H1 (cell line): Measurements from ENCODE around the gene HIPK2. TPM values are rescaled to one million over a fixed set of nuclear protein-coding genes. Genes with fewer than 3 reads are reported as not detected.

Experiments used
- CTCF ChIA-PET: fragments of 300-600 bp; sonication (Branson Sonifier 250); formaldehyde crosslinking; loops from one replicate; lab custom pipeline; 2021; ENCODE audit not compliant: partially characterized antibody; lab: Charles Lee
- POLR2A ChIA-PET: fragments of 300-600 bp; sonication (Branson Sonifier 250); formaldehyde crosslinking; loops from one replicate; lab custom pipeline; 2021; ENCODE audit warnings: inconsistent platforms; ENCODE audit not compliant: partially characterized antibody; lab: Charles Lee
- DNase-seq, 2 experiments: peaks; one replicate each; pipeline versions ENCODE4 v3.0.0 to v3.0.0-alpha.2; 2010 to 2022; ENCODE audit warnings: low spot score in 2 of 2, low read depth in 1 of 2, mixed read lengths in 1 of 2
- FAIRE-seq: peaks from 2 replicates; lab custom pipeline; 2011; peaks lifted over from hg19 to GRCh38; lab: Jason Lieb, UNC
- H2AFZ ChIP-seq: 2 replicates; pipeline ENCODE4 v1.8.1; 2012; ENCODE audit warnings: low read length, inconsistent platforms
- H2AK5ac ChIP-seq: 2 replicates; pipeline ENCODE4 v1.6.1; 2013; ENCODE audit warnings: low read depth, low read length
- H2BK120ac ChIP-seq: replicated peaks from 2 replicates; pipeline ENCODE3; 2013; ENCODE audit warnings: low read depth, low read length, inconsistent platforms
- H2BK12ac ChIP-seq: 2 replicates; pipeline ENCODE4 v1.6.1; 2013; ENCODE audit warnings: low read depth, low read length
- H2BK15ac ChIP-seq: 2 replicates; pipeline ENCODE4 v1.6.1; 2013; ENCODE audit warnings: low read length
- H2BK20ac ChIP-seq: 2 replicates; pipeline ENCODE4 v1.6.1; 2013; ENCODE audit warnings: low read length
- H2BK5ac ChIP-seq: 2 replicates; pipeline ENCODE4 v1.6.1; 2013; ENCODE audit warnings: low read depth, low read length
- H3K14ac ChIP-seq: 2 replicates; pipeline ENCODE4 v1.6.1; 2013; ENCODE audit warnings: inconsistent platforms; ENCODE audit not compliant: insufficient read length
- H3K18ac ChIP-seq: 2 replicates; pipeline ENCODE4 v1.6.1; 2013; ENCODE audit warnings: low read length; ENCODE audit errors: extremely low read depth
- H3K23ac ChIP-seq: 2 replicates; pipeline ENCODE4 v1.6.1; 2013; ENCODE audit warnings: inconsistent platforms; ENCODE audit not compliant: insufficient read length
- H3K23me2 ChIP-seq: 2 replicates; pipeline ENCODE4 v1.6.1; 2013; ENCODE audit warnings: low read depth, low read length
- H3K27ac ChIP-seq: 2 replicates; pipeline ENCODE4 v1.6.1; 2011; ENCODE audit warnings: low read depth, low read length, inconsistent platforms
- H3K27me3 ChIP-seq, 4 experiments: replicated peaks in 1 of 4; 1 replicate in 1 of 4; 2 replicates in 3 of 4; pipeline versions ENCODE4 v1.6.1 to v1.8.1; 2011 to 2013; ENCODE audit warnings: low read length in 3 of 4, mild to moderate bottlenecking in 3 of 4, inconsistent platforms in 2 of 4, mixed read lengths in 2 of 4, moderate library complexity in 1 of 4; ENCODE audit not compliant: control insufficient read depth in 3 of 4, insufficient read depth in 3 of 4; ENCODE audit errors: extremely low read depth in 1 of 4
- H3K36me3 ChIP-seq, 4 experiments: 2 replicates each; pipeline versions ENCODE4 v1.6.1 to v1.8.1; 2011 to 2013; ENCODE audit warnings: mild to moderate bottlenecking in 4 of 4, low read length in 3 of 4, moderate library complexity in 2 of 4, control low read depth in 1 of 4, inconsistent platforms in 1 of 4; ENCODE audit not compliant: insufficient read depth in 4 of 4, control insufficient read depth in 2 of 4
- H3K4ac ChIP-seq: replicated peaks from 2 replicates; pipeline ENCODE3; 2013; ENCODE audit warnings: low read length, low read depth, mixed read lengths, inconsistent platforms; ENCODE audit not compliant: insufficient read length
- H3K4me1 ChIP-seq, 4 experiments: replicated peaks in 1 of 4; 1 replicate in 1 of 4; 2 replicates in 3 of 4; pipeline versions ENCODE4 v1.6.1 to v1.8.1; 2011 to 2013; ENCODE audit warnings: low read length in 3 of 4, inconsistent platforms in 2 of 4, mixed read lengths in 1 of 4; ENCODE audit not compliant: insufficient read depth in 4 of 4, control insufficient read depth in 3 of 4
- H3K4me2 ChIP-seq, 2 experiments: 2 replicates each; pipeline versions ENCODE4 v1.6.1 to v1.8.1; 2011 to 2013; ENCODE audit warnings: low read depth in 2 of 2, low read length in 2 of 2, control low read depth in 1 of 2, inconsistent platforms in 1 of 2, mild to moderate bottlenecking in 1 of 2; ENCODE audit not compliant: insufficient read depth in 1 of 2
- H3K4me3 ChIP-seq, 4 experiments: fragments of 200-600, 300-600 bp in 1 of 4; sonication (generic), shearing (Covaris generic), sonication (Bioruptor Twin) in 1 of 4; 2 replicates each; pipeline versions ENCODE4 v1.5.1 to v1.8.1; 2011 to 2016; ENCODE audit warnings: low read length in 4 of 4, low read depth in 3 of 4, control low read depth in 2 of 4, inconsistent platforms in 2 of 4, mild to moderate bottlenecking in 2 of 4, mixed read lengths in 1 of 4, moderate library complexity in 1 of 4; ENCODE audit not compliant: insufficient read depth in 2 of 4; ENCODE audit errors: extremely low read depth in 1 of 4
- H3K56ac ChIP-seq: replicated peaks from 2 replicates; pipeline ENCODE3; 2013; ENCODE audit warnings: low read depth, mild to moderate bottlenecking, mixed read lengths, low read length, inconsistent platforms; ENCODE audit not compliant: insufficient read length
- H3K79me1 ChIP-seq: 2 replicates; pipeline ENCODE4 v1.6.1; 2013; ENCODE audit warnings: low read depth, low read length, control low read depth
- H3K79me2 ChIP-seq, 2 experiments: 2 replicates each; pipeline versions ENCODE4 v1.6.1 to v1.8.1; 2012 to 2013; ENCODE audit warnings: low read length in 2 of 2, mild to moderate bottlenecking in 2 of 2, inconsistent platforms in 1 of 2; ENCODE audit not compliant: insufficient read depth in 2 of 2, control insufficient read depth in 1 of 2
- H3K9ac ChIP-seq, 4 experiments: replicated peaks in 1 of 4; 1 replicate in 1 of 4; 2 replicates in 3 of 4; pipeline versions ENCODE4 v1.6.1 to v1.8.1; 2011 to 2013; ENCODE audit warnings: low read depth in 3 of 4, low read length in 3 of 4, control low read depth in 2 of 4, mild to moderate bottlenecking in 2 of 4, moderate library complexity in 2 of 4, inconsistent platforms in 1 of 4; ENCODE audit errors: extremely low read depth in 1 of 4
- H3K9me3 ChIP-seq, 2 experiments: 2 replicates each; pipeline versions ENCODE4 v1.6.1 to v1.8.1; 2012 to 2013; ENCODE audit warnings: mild to moderate bottlenecking in 2 of 2, moderate library complexity in 2 of 2, control low read depth in 1 of 2, inconsistent platforms in 1 of 2, low read depth in 1 of 2, low read length in 1 of 2, mixed read lengths in 1 of 2; ENCODE audit not compliant: insufficient read depth in 2 of 2
- H4K20me1 ChIP-seq, 2 experiments: replicated peaks in 1 of 2; 2 replicates each; pipeline versions ENCODE3 to v1.8.1; 2011 to 2013; ENCODE audit warnings: inconsistent platforms in 2 of 2, low read length in 2 of 2, mild to moderate bottlenecking in 1 of 2; ENCODE audit not compliant: insufficient read depth in 2 of 2, control insufficient read depth in 1 of 2
- H4K5ac ChIP-seq: 2 replicates; pipeline ENCODE4 v1.6.1; 2013; ENCODE audit warnings: low read length, low read depth, mixed read lengths, inconsistent platforms; ENCODE audit not compliant: insufficient read length
- H4K8ac ChIP-seq: 2 replicates; pipeline ENCODE4 v1.8.0; 2013; ENCODE audit warnings: mild to moderate bottlenecking, moderate library complexity, low read length, inconsistent platforms; ENCODE audit not compliant: insufficient read depth; ENCODE audit errors: extremely low read depth
- H4K91ac ChIP-seq: replicated peaks from 2 replicates; pipeline ENCODE3; 2013; ENCODE audit warnings: low read length, mixed read lengths, inconsistent platforms; ENCODE audit not compliant: insufficient read length
- BACH1 ChIP-seq: IDR thresholded peaks from 2 replicates; pipeline ENCODE4 v1.6.1; 2012; ENCODE audit warnings: low read length, improper control_type of control experiment
- CTCF ChIP-seq, 3 experiments: IDR thresholded peaks; 1 replicate in 2 of 3; 2 replicates in 1 of 3; pipeline versions ENCODE4 v1.5.1 to v1.6.1; 2011; ENCODE audit warnings: low read length in 3 of 3, mild to moderate bottlenecking in 3 of 3, inconsistent platforms in 2 of 3, low read depth in 1 of 3, moderate library complexity in 1 of 3; ENCODE audit not compliant: insufficient read depth in 1 of 3; ENCODE audit errors: control extremely low read depth in 1 of 3
- KDM4A ChIP-seq: IDR thresholded peaks from one replicate; pipeline ENCODE4 v1.7.1; 2012; ENCODE audit warnings: low read depth, mild to moderate bottlenecking, moderate library complexity, low read length, inconsistent platforms; ENCODE audit not compliant: severe bottlenecking
- RAD21 ChIP-seq, 2 experiments: IDR thresholded peaks in 1 of 2; conservative IDR thresholded peaks in 1 of 2; 2 replicates each; pipeline ENCODE4 v1.6.1; 2011; ENCODE audit warnings: low read depth in 2 of 2, low read length in 2 of 2, improper control_type of control experiment in 1 of 2, inconsistent platforms in 1 of 2, mild to moderate bottlenecking in 1 of 2, moderate library complexity in 1 of 2
- WGBS, 2 experiments: shearing (Covaris generic) in 1 of 2; methylation state at CpG; one replicate each; pipeline versions ENCODE4 v1.1.6 to v1.1.7; 2013 to 2015; ENCODE audit warnings: low lambda C conversion rate in 2 of 2, mixed read lengths in 2 of 2, inconsistent platforms in 1 of 2, low coverage in 1 of 2, missing lambda C conversion rate in 1 of 2; ENCODE audit not compliant: insufficient replicate concordance in 2 of 2, insufficient coverage in 1 of 2, insufficient read length in 1 of 2; ENCODE audit errors: extremely low coverage in 1 of 2, missing lambda C conversion rate in 1 of 2; 5-methylcytosine and 5-hydroxymethylcytosine counted together
- polyA plus RNA-seq, 7 experiments: library from polyadenylated mRNA; depleted of rRNA in 3 of 7; stranded (reverse) in 5 of 7; unstranded in 2 of 7; fragments of >200 nt in 5 of 7; fragments of 200-250 nt in 2 of 7; gene quantifications; 1 replicate in 5 of 7; 2 replicates in 1 of 7; 4 replicates in 1 of 7; pipeline versions ENCODE4 v1.2.1 to v1.2.3, GENCODE V29; 2011 to 2013; ENCODE audit warnings: missing spikeins in 2 of 7, mixed read lengths in 2 of 7
- total RNA-seq: library from RNA; stranded (reverse); fragmentation: NEBNext Ultra II Directional; extraction: Animal tissue kit (Norgen Biotek cat#: 25700); gene quantifications from 2 replicates; pipeline ENCODE4 v1.2.1, GENCODE V29; 2021

The HIPK2 gene
- total and polyA plus RNA-seq, 2 of the 8 experiments (the other 6 are each of a cell fraction or from before 2014, with no cell fraction given) = 8.3 to 24.3 TPM

- POLR2A ChIA-PET = interaction anchor here (0.6 kb wide), 2 partner anchors 20 to 34 kb away, joined by 3 read pairs; no protein-coding TSS in a partner anchor
- no peak overlapping the region for H2BK120ac ChIP-seq
- no peak overlapping the region for H3K14ac ChIP-seq
- no peak overlapping the region for H3K56ac ChIP-seq
- no peak overlapping the region for H2BK15ac ChIP-seq
- no peak overlapping the region for H2BK20ac ChIP-seq
- no peak overlapping the region for H2BK5ac ChIP-seq
- H4K20me1 ChIP-seq = no peaks in the 10 kb centered on the region
- H4K91ac ChIP-seq = no peak overlapping the region
- no peaks in the 10 kb centered on the region for H3K79me2 ChIP-seq
- no peaks in the 10 kb centered on the region for H3K27me3 ChIP-seq
- H3K36me3 ChIP-seq = no peaks in the 10 kb centered on the region
- FAIRE-seq (no peak), DNase-seq (no peak)
- H4K8ac ChIP-seq = no peak overlapping the region
- no peak overlapping the region for H2AFZ ChIP-seq
- H3K4me3 ChIP-seq = no peak overlapping the region
- no peak overlapping the region for H4K5ac ChIP-seq
- H3K23ac ChIP-seq = no peak overlapping the region
- H3K4me2 ChIP-seq = no peak overlapping the region
- H3K9me3 ChIP-seq = no peaks in the 10 kb centered on the region
- 91% methylated on average over 9 of the region's 9 CpGs; no CpG with 5 or more reads in 1 of the 2 experiments for WGBS, 2 experiments
- H3K9ac ChIP-seq = no peak overlapping the region
- no peak overlapping the region for H3K18ac ChIP-seq
- CTCF ChIA-PET = interaction anchor here (0.6 to 2.4 kb wide), 7 partner anchors 9 to 94 kb away, joined by 3 to 10 read pairs (median 3); no protein-coding TSS in a partner anchor
- no peaks in the 10 kb centered on the region for H3K23me2 ChIP-seq
- peaks cover 3 to 12% (median 7%) of the 10 kb centered on the region in 4 experiments for H3K4me1 ChIP-seq
- H3K79me1 ChIP-seq = no peaks in the 10 kb centered on the region; the same call in 1 of the 2 replicates
- TF ChIP-seq KDM4A (no peak), CTCF (IDR thresholded peaks at IDR 0.05; ENCODE audit: control extremely low read depth in 1 of 3, insufficient read depth in 1 of 3, low read depth in 1 of 3, low read length in 3 of 3) (no peak), BACH1 (no peak), RAD21 (IDR thresholded peaks at IDR 0.05 in 1 of 2, conservative IDR thresholded peaks at IDR 0.05 in 1 of 2; ENCODE audit: low read depth in 2 of 2, low read length in 2 of 2) (no peak)
- H3K4ac ChIP-seq = no peak overlapping the region
- H3K27ac ChIP-seq = no peak overlapping the region
- no peak overlapping the region for H2AK5ac ChIP-seq
- no peak overlapping the region for H2BK12ac ChIP-seq
Measured at GRCh38 chr7:139698278-139698677, 79.5 kb downstream of the HIPK2 start.
